Fibroblast of lung (primary cell): Measurements from ENCODE around the gene STK4.

Experiments
- CTCF ChIP-seq, 2 donors: IDR thresholded peaks in 1 of 2; conservative IDR thresholded peaks in 1 of 2; 1 replicate in 1 of 2; 2 replicates in 1 of 2; pipeline ENCODE4 v1.5.1; 2011 to 2012; ENCODE audit warnings: low read length in 2 of 2, control low read depth in 1 of 2, inconsistent platforms in 1 of 2, low read depth in 1 of 2, mild to moderate bottlenecking in 1 of 2
- EZH2 ChIP-seq: IDR thresholded peaks from 2 replicates; pipeline ENCODE4 v1.5.1; 2012; ENCODE audit warnings: low read length, control low read depth, mild to moderate bottlenecking; ENCODE audit errors: missing control alignments

GRCh38 chr20:45094864-45095574 lies 128.7 kb downstream of the STK4 start:
- TF ChIP-seq CTCF (conservative IDR thresholded peaks at IDR 0.05 in 1 of 2, IDR thresholded peaks at IDR 0.05 in 1 of 2; ENCODE audit: low read depth in 1 of 2, low read length in 2 of 2) (no peak), EZH2 (no peak)
